ENCODE data around the gene TOLLIP. TPM values are rescaled to one million over a fixed set of nuclear protein-coding genes. Genes with fewer than 3 reads are reported as not detected.

TOLLIP gene
- polyA plus RNA-seq, 3 donors: 35.9 to 50.1 (median 47.8) TPM

- DNase-seq (ENCODE audit: extremely low read depth in 1 of 11, low read depth in 9 of 11, low spot score in 4 of 11): no peak
Observed at GRCh38 chr11:1292644-1293618, 16.5 kb downstream of the TOLLIP start.

GRCh38 chr11:1292018-1292643 is 17.3 kb downstream of the TOLLIP start:
- DNase-seq (ENCODE audit: extremely low read depth in 1 of 11, low read depth in 9 of 11, low spot score in 4 of 11): no peak

- no peak for DNase-seq (ENCODE audit: extremely low read depth in 1 of 11, low read depth in 9 of 11, low spot score in 4 of 11)
Observed at GRCh38 chr11:1291295-1292017, 18.0 kb downstream of the TOLLIP start.

- no peak for DNase-seq (ENCODE audit: extremely low read depth in 1 of 11, low read depth in 9 of 11, low spot score in 4 of 11)
Observed at GRCh38 chr11:1290052-1291040, 19.1 kb downstream of the TOLLIP start.

- DNase-seq (ENCODE audit: extremely low read depth in 1 of 11, low read depth in 9 of 11, low spot score in 4 of 11): no peak
Observed at GRCh38 chr11:1289211-1289935, 20.1 kb downstream of the TOLLIP start.

- no peak for DNase-seq (ENCODE audit: extremely low read depth in 1 of 11, low read depth in 9 of 11, low spot score in 4 of 11)
Observed at GRCh38 chr11:1288426-1289151, 20.8 kb downstream of the TOLLIP start.

GRCh38 chr11:1287928-1288327 is 21.5 kb downstream of the TOLLIP start:
- no peak for DNase-seq (ENCODE audit: extremely low read depth in 1 of 11, low read depth in 9 of 11, low spot score in 4 of 11)

GRCh38 chr11:1285876-1286275 is 23.6 kb downstream of the TOLLIP start:
- DNase-seq (ENCODE audit: extremely low read depth in 1 of 11, low read depth in 9 of 11, low spot score in 4 of 11): no peak

GRCh38 chr11:1285316-1285744 is 24.1 kb downstream of the TOLLIP start:
- no peak for DNase-seq (ENCODE audit: extremely low read depth in 1 of 11, low read depth in 9 of 11, low spot score in 4 of 11)

GRCh38 chr11:1283906-1284305 is 25.5 kb downstream of the TOLLIP start:
- no peak for DNase-seq (ENCODE audit: extremely low read depth in 1 of 11, low read depth in 9 of 11, low spot score in 4 of 11)

- DNase-seq (ENCODE audit: extremely low read depth in 1 of 11, low read depth in 9 of 11, low spot score in 4 of 11): no peak
Observed at GRCh38 chr11:1283091-1283511, 26.3 kb downstream of the TOLLIP start.

GRCh38 chr11:1281974-1282365 is 27.5 kb downstream of the TOLLIP start:
- no peak for DNase-seq (ENCODE audit: extremely low read depth in 1 of 11, low read depth in 9 of 11, low spot score in 4 of 11)

GRCh38 chr11:1281326-1281973 is 28.0 kb downstream of the TOLLIP start:
- no peak for DNase-seq (ENCODE audit: extremely low read depth in 1 of 11, low read depth in 9 of 11, low spot score in 4 of 11)

- no peak for DNase-seq (ENCODE audit: extremely low read depth in 1 of 11, low read depth in 9 of 11, low spot score in 4 of 11)
Observed at GRCh38 chr11:1280116-1281035, 29.1 kb downstream of the TOLLIP start.

- DNase-seq (ENCODE audit: extremely low read depth in 1 of 11, low read depth in 9 of 11, low spot score in 4 of 11): no peak
Observed at GRCh38 chr11:1279674-1280055, 29.8 kb downstream of the TOLLIP start.

All from renal cortex interstitium (tissue), 11 donors.